Keratinocyte (primary cell): ENCODE measurements around the gene SZT2.

Experiments
- CTCF ChIP-seq, 3 experiments: IDR thresholded peaks in 1 of 3; conservative IDR thresholded peaks in 1 of 3; optimal IDR thresholded peaks in 1 of 3; 2 replicates in 2 of 3; 3 replicates in 1 of 3; pipeline versions ENCODE3 to v1.5.1; 2011; ENCODE audit warnings: low read length in 3 of 3, mild to moderate bottlenecking in 3 of 3, moderate library complexity in 2 of 3, control low read depth in 1 of 3, inconsistent platforms in 1 of 3; ENCODE audit not compliant: insufficient read depth in 2 of 3; ENCODE audit errors: extremely low read depth in 1 of 3
- EZH2 ChIP-seq: IDR thresholded peaks from one replicate; pipeline ENCODE4 v1.6.1; 2012; ENCODE audit warnings: inconsistent platforms, mild to moderate bottlenecking, low read length, moderate library complexity

- TF ChIP-seq CTCF (optimal IDR thresholded peaks at IDR 0.05 in 1 of 3, IDR thresholded peaks at IDR 0.05 in 1 of 3, conservative IDR thresholded peaks at IDR 0.05 in 1 of 3; ENCODE audit: extremely low read depth in 1 of 3, insufficient read depth in 2 of 3, low read length in 3 of 3) (no peak), EZH2 (no peak)
These were observed 82.4 kb downstream of the SZT2 start for GRCh38 chr1:43472087-43472462.
